Activated naive CD4-positive, alpha-beta T cell treated with anti-CD3 and anti-CD28 coated beads for 36 hours (primary cell): ENCODE data around the gene NUP62CL. TPM values are rescaled to one million over a fixed set of nuclear protein-coding genes. Genes with fewer than 3 reads are reported as not detected.

Experiments
- CTCF ChIA-PET: fragments of 350-600 bp; sonication (Branson Sonifier 250); formaldehyde crosslinking; loops from one replicate; lab custom pipeline; 2021; ENCODE audit warnings: antibody characterized with exemption; lab: Charles Lee
- DNase-seq: peaks from one replicate; pipeline ENCODE4 v3.0.0-alpha.2; 2020
- H3K27ac Mint-ChIP-seq: one replicate; pipeline ENCODE4 v1.8.0; 2021; ENCODE audit warnings: mild to moderate bottlenecking, mixed read lengths
- H3K27me3 Mint-ChIP-seq: one replicate; pipeline ENCODE4 v1.8.0; 2021; ENCODE audit warnings: low read depth, mixed read lengths
- H3K36me3 Mint-ChIP-seq: one replicate; pipeline ENCODE4 v1.8.0; 2021; ENCODE audit warnings: low read depth, mixed read lengths
- H3K4me1 Mint-ChIP-seq: one replicate; pipeline ENCODE4 v1.8.0; 2021; ENCODE audit warnings: low read depth, mixed read lengths
- H3K4me3 Mint-ChIP-seq: one replicate; pipeline ENCODE4 v1.8.0; 2021; ENCODE audit warnings: mild to moderate bottlenecking, moderate library complexity, mixed read lengths
- H3K9me3 Mint-ChIP-seq: one replicate; pipeline ENCODE4 v1.8.0; 2021; ENCODE audit warnings: mixed read lengths
- intact Hi-C: fragments of 100-400 bp; cut with micrococcal nuclease; formaldehyde crosslinking; loops from one replicate; pipeline ENCODE4 v1.15.1; 2023
- total RNA-seq, 2 experiments: library from RNA; stranded (reverse); gene quantifications; one replicate each; pipeline ENCODE4 v1.2.3, GENCODE V29; 2021

Gene NUP62CL
- total RNA-seq, 2 experiments from 2014 or later = 3.6 TPM

GRCh38 chrX:107123750-107124149, 82.5 kb downstream of the NUP62CL start:
- CTCF ChIA-PET = no interaction called here
- Mint-ChIP-seq H3K4me1 (peaks cover 5% of the 10 kb centered on the region), H3K27ac (no peak overlapping the region), H3K9me3 (no peaks in the 10 kb centered on the region), H3K4me3 (no peak overlapping the region), H3K36me3 (peaks cover 1% of the 10 kb centered on the region), H3K27me3 (no peaks in the 10 kb centered on the region)
- no peak for DNase-seq
- intact Hi-C loops = no loop called here

GRCh38 chrX:107119283-107119682, 87.0 kb downstream of the NUP62CL start:
- H3K36me3 Mint-ChIP-seq = peaks cover 14% of the 10 kb centered on the region
- CTCF ChIA-PET = no interaction called here
- no peaks in the 10 kb centered on the region for H3K9me3 Mint-ChIP-seq
- peak overlapping the region; percentile 95 for H3K27ac Mint-ChIP-seq
- peaks cover 16% of the 10 kb centered on the region for H3K4me1 Mint-ChIP-seq
- intact Hi-C loops = loop anchor here (2.0 to 10.0 kb wide), 4 partner anchors 38 to 972 kb away; partner anchors contain the start of genes ATG4A, PRPS1, PSMD10 and RADX
- no peaks in the 10 kb centered on the region for H3K27me3 Mint-ChIP-seq
- no peak for DNase-seq
- H3K4me3 Mint-ChIP-seq = peak overlapping the region; percentile 99

GRCh38 chrX:107118322-107119147, 87.7 kb downstream of the NUP62CL start, which contains the start of gene RBM41:
Gene RBM41, minus strand, starts transcription at chrX:107118822. Its CDS starts 49 bp downstream, at chrX:107118773.
- intact Hi-C loops = loop anchor here (1.0 to 10.0 kb wide), 7 partner anchors 17 to 972 kb away; partner anchors contain the start of genes ATG4A, DNAAF6, MORC4 and NUP62CL
- Mint-ChIP-seq H3K4me1 (peaks cover 24% of the 10 kb centered on the region), H3K27ac (peak within 1 kb of the TSS; percentile 95), H3K9me3 (no peaks in the 10 kb centered on the region), H3K27me3 (no peaks in the 10 kb centered on the region), H3K36me3 (peaks cover 21% of the 10 kb centered on the region), H3K4me3 (peak within 1 kb of the TSS; percentile 99)
- DNase-seq = peak; percentile 82
- CTCF ChIA-PET = no interaction called here

GRCh38 chrX:107117993-107118321, 88.3 kb downstream of the NUP62CL start:
- CTCF ChIA-PET = no interaction called here
- intact Hi-C loops = loop anchor here (1.0 to 10.0 kb wide), 8 partner anchors 17 to 973 kb away; partner anchors contain the start of genes ATG4A, DNAAF6, MORC4 and NUP62CL

GRCh38 chrX:107107459-107107858, 98.8 kb downstream of the NUP62CL start:
- H3K27me3 Mint-ChIP-seq = no peaks in the 10 kb centered on the region
- CTCF ChIA-PET = no interaction called here
- intact Hi-C loops = loop anchor here (10.0 kb wide), 1 partner anchor 167 kb away; no protein-coding TSS in a partner anchor
- H3K27ac Mint-ChIP-seq = peak overlapping the region; percentile 47
- H3K4me3 Mint-ChIP-seq = no peak overlapping the region
- no peak for DNase-seq
- H3K4me1 Mint-ChIP-seq = peaks cover 10% of the 10 kb centered on the region
- no peaks in the 10 kb centered on the region for H3K9me3 Mint-ChIP-seq
- H3K36me3 Mint-ChIP-seq = peaks cover 26% of the 10 kb centered on the region

More at GRCh38 chrX:107117993-107118321, 88.3 kb downstream of the NUP62CL start:
- no peaks in the 10 kb centered on the region for H3K9me3 Mint-ChIP-seq
- peak overlapping the region; percentile 63 for H3K27ac Mint-ChIP-seq
- peaks cover 24% of the 10 kb centered on the region for H3K36me3 Mint-ChIP-seq
- H3K4me1 Mint-ChIP-seq = peaks cover 25% of the 10 kb centered on the region
- no peaks in the 10 kb centered on the region for H3K27me3 Mint-ChIP-seq
- H3K4me3 Mint-ChIP-seq = peak overlapping the region; percentile 99
- DNase-seq = no peak

GRCh38 chrX:107102980-107103379, 103.3 kb downstream of the NUP62CL start:
- intact Hi-C loops = loop anchor here (10.0 kb wide), 1 partner anchor 172 kb away; no protein-coding TSS in a partner anchor
- Mint-ChIP-seq H3K36me3 (peaks cover 17% of the 10 kb centered on the region), H3K27ac (no peak overlapping the region), H3K27me3 (no peaks in the 10 kb centered on the region), H3K9me3 (no peaks in the 10 kb centered on the region), H3K4me1 (peaks cover 5% of the 10 kb centered on the region), H3K4me3 (no peak overlapping the region)
- CTCF ChIA-PET = interaction anchor here (0.6 kb wide), 1 partner anchor 13 kb away, joined by 3 read pairs; no protein-coding TSS in a partner anchor
- no peak for DNase-seq

- no peak overlapping the region for H3K27ac Mint-ChIP-seq
- no peak overlapping the region for H3K4me3 Mint-ChIP-seq
- no peak for DNase-seq
- peaks cover 11% of the 10 kb centered on the region for H3K9me3 Mint-ChIP-seq
- intact Hi-C loops = no loop called here
- CTCF ChIA-PET = no interaction called here
- peaks cover 7% of the 10 kb centered on the region for H3K4me1 Mint-ChIP-seq
- H3K27me3 Mint-ChIP-seq = no peaks in the 10 kb centered on the region
- peaks cover 14% of the 10 kb centered on the region for H3K36me3 Mint-ChIP-seq
Observed at GRCh38 chrX:107076158-107076557, 130.1 kb downstream of the NUP62CL start.

Other genes starting within 250 kb of the NUP62CL start
- 10 to 100 TPM; 11.2 to 11.7 TPM for gene MORC4, start 206.2 kb downstream of the NUP62CL start, total RNA-seq
- gene RBM41, start 87.6 kb downstream of the NUP62CL start, total RNA-seq = 10 to 100 TPM; 10.4 to 11.1 TPM
- not detected for gene DNAAF6, start 178 bp upstream of the NUP62CL start, total RNA-seq
- not detected for gene FRMPD3, start 243.2 kb upstream of the NUP62CL start, total RNA-seq